Left renal pelvis (tissue), 4 donors: ENCODE results near the gene CD200R1. TPM values are rescaled to one million over a fixed set of nuclear protein-coding genes. Genes with fewer than 3 reads are reported as not detected.

Source experiments
- DNase-seq, 4 donors: peaks; one replicate each; pipeline ENCODE4 v3.0.0-alpha.2; 2013; ENCODE audit warnings: low read depth in 4 of 4, low spot score in 3 of 4
- polyA plus RNA-seq, 4 donors: library from polyadenylated mRNA; unstranded; fragments of 120-200 nt; gene quantifications; one replicate each; pipeline ENCODE4 v1.2.1, GENCODE V29; 2013; ENCODE audit not compliant: insufficient read length in 4 of 4

CD200R1 gene
- polyA plus RNA-seq: 1 to 10 TPM in 3 of 4 donors, under 1 TPM in 1; 0.60 to 3.7 (median 1.5) TPM

- DNase-seq: no peak
Measured at GRCh38 chr3:112974894-112975293, at the start of gene CD200R1. Gene CD200R1, minus strand, starts transcription at chr3:112975103. Its CDS starts 246 bp downstream, at chr3:112974857.

- DNase-seq: no peak
Measured at GRCh38 chr3:113021471-113021870, 46.6 kb upstream of the CD200R1 start.

- DNase-seq: peak; percentile 77 to 87 (median 80)
Measured at GRCh38 chr3:113019182-113020137, 44.6 kb upstream of the CD200R1 start.

- DNase-seq: peak in 3 of 4 donors; percentile 6 to 19 (median 8)
Measured at GRCh38 chr3:113018536-113019181, 43.8 kb upstream of the CD200R1 start.

GRCh38 chr3:113013593-113013992 is 38.7 kb upstream of the CD200R1 start:
- no peak for DNase-seq

GRCh38 chr3:113008117-113008516 is 33.2 kb upstream of the CD200R1 start:
- DNase-seq: no peak

GRCh38 chr3:113006359-113007056 is 31.6 kb upstream of the CD200R1 start:
- no peak for DNase-seq

GRCh38 chr3:113005611-113006010 is 30.7 kb upstream of the CD200R1 start:
- DNase-seq: no peak

GRCh38 chr3:113002679-113003078 is 27.8 kb upstream of the CD200R1 start:
- DNase-seq: no peak

- DNase-seq: no peak
Measured at GRCh38 chr3:113002037-113002436, 27.1 kb upstream of the CD200R1 start.

- no peak for DNase-seq
Measured at GRCh38 chr3:113000691-113001090, 25.8 kb upstream of the CD200R1 start.

GRCh38 chr3:112995800-112996199 is 20.9 kb upstream of the CD200R1 start:
- no peak for DNase-seq

GRCh38 chr3:112990672-112991602 is 16.0 kb upstream of the CD200R1 start, which contains the start of gene GTPBP8:
Gene GTPBP8, plus strand, starts transcription at chr3:112990984. Its CDS starts 16 bp downstream, at chr3:112991000.
- DNase-seq: peak; percentile 80 to 89 (median 82)

GRCh38 chr3:112987710-112988334 is 12.9 kb upstream of the CD200R1 start:
- no peak for DNase-seq

GRCh38 chr3:112984485-112984884 is 9.6 kb upstream of the CD200R1 start:
- DNase-seq: no peak

- DNase-seq: no peak
Measured at GRCh38 chr3:112982710-112983109, 7.8 kb upstream of the CD200R1 start.

GRCh38 chr3:112980080-112980479 is 5.2 kb upstream of the CD200R1 start:
- DNase-seq: no peak

- no peak for DNase-seq
Measured at GRCh38 chr3:112979244-112979832, 4.4 kb upstream of the CD200R1 start.

- DNase-seq: no peak
Measured at GRCh38 chr3:112976953-112977352, 2.0 kb upstream of the CD200R1 start.
